B cell (primary cell): ENCODE results near the gene BUB1B.

Experiments used
- EZH2 ChIP-seq: IDR thresholded peaks from 2 replicates; pipeline ENCODE4 v1.6.1; 2012; ENCODE audit warnings: borderline replicate concordance, low read depth, mild to moderate bottlenecking, moderate library complexity, low read length; ENCODE audit not compliant: insufficient read depth, poor library complexity, severe bottlenecking
- TF ChIP-seq, protein P1 (sequence below): fragments of 200-600 bp; IDR thresholded peaks from one replicate; pipeline ENCODE4 v1.8.0; 2022; ENCODE audit warnings: antibody characterized with exemption, mild to moderate bottlenecking

DNA sequence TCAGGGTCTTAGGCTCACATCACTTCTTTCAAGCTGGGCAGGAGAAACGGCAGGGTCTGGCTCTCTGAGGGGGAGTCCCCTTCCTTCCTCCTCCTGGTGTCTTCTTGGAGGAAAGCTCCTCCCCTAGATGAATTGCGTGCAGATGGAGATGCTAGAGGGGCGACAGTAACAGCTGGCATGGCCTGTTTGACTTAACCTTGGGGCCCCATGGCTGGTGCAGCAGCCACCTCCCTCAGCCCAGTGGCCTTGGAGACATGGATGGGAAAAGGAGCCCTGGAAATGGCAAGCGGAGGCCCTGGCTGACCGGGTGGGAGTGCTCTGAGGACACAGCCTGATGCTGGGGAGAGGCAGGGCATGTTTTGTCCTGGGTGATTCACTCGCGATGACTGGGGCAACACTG, 98.2 kb downstream of the BUB1B start:
- TF ChIP-seq EZH2 = no peak
- TF ChIP-seq, protein P1, sequence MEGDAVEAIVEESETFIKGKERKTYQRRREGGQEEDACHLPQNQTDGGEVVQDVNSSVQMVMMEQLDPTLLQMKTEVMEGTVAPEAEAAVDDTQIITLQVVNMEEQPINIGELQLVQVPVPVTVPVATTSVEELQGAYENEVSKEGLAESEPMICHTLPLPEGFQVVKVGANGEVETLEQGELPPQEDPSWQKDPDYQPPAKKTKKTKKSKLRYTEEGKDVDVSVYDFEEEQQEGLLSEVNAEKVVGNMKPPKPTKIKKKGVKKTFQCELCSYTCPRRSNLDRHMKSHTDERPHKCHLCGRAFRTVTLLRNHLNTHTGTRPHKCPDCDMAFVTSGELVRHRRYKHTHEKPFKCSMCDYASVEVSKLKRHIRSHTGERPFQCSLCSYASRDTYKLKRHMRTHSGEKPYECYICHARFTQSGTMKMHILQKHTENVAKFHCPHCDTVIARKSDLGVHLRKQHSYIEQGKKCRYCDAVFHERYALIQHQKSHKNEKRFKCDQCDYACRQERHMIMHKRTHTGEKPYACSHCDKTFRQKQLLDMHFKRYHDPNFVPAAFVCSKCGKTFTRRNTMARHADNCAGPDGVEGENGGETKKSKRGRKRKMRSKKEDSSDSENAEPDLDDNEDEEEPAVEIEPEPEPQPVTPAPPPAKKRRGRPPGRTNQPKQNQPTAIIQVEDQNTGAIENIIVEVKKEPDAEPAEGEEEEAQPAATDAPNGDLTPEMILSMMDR = no peak
